Breast epithelium (tissue), 3 donors: ENCODE data around the gene MYOM3.

Experiments used
- CTCF ChIP-seq, 3 donors: fragments of 450-650 bp; IDR thresholded peaks; one replicate each; pipeline ENCODE4 v1.5.1; 2016 to 2017; ENCODE audit warnings: antibody characterized with exemption in 3 of 3, mild to moderate bottlenecking in 3 of 3, moderate library complexity in 3 of 3
- POLR2A ChIP-seq: fragments of 450-650 bp; IDR thresholded peaks from one replicate; pipeline ENCODE4 v1.6.1; 2016; ENCODE audit warnings: antibody characterized with exemption, mild to moderate bottlenecking, moderate library complexity

- TF ChIP-seq CTCF (IDR thresholded peaks at IDR 0.05) (no peak), POLR2A (no peak)
Measured at GRCh38 chr1:24152631-24153494, 40.9 kb upstream of the MYOM3 start.
